ENCODE results near the gene ZNF236. TPM values are rescaled to one million over a fixed set of nuclear protein-coding genes. Genes with fewer than 3 reads are reported as not detected.

ZNF236 gene
- total and polyA plus RNA-seq, 2 experiments from 2014 or later = 5.8 to 13.1 TPM

DNA sequence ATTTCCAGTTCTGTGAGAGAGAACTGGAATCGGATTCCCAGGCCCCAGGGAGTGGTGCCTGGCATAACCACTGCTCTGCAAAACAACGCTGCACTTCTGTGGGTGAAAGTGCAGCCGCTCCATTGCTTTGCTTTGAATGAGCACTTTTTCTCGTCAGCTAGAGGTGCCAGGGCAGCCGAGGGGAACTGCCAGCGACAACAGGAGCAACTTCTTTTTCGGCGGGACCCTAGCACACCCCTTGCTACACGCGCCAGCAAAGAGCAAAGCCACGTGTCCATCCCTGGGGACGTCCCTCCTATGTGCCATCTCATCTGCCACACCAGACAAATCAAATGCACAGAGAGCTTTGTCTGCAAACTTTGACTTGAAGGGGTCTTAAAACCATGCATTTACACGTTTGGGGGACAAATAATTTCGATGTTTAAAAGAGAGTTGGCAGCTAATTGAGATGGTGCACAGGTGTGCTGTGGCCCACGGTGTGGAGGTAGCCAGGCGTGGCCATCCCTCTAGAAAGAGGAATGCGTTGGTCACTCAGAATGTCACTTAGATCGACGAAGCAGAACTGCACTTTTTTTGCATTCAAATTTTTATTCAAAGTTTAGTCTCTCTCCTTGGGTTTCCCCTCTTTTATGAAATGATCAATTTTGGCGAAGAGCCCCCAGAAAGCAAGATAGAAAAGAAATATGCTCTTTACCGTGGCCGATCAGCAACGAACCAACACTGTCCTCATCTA, 158.5 kb downstream of the ZNF236 start:
- Histone ChIP-seq H3K4me3 (no peak overlapping the region), H3K36me3 (no peaks in the 10 kb centered on the region), H3K9me3 (ENCODE audit: low read depth) (no peaks in the 10 kb centered on the region), H3K4me1 (ENCODE audit: low read depth) (no peaks in the 10 kb centered on the region), H3K27me3 (no peaks in the 10 kb centered on the region), H3K27ac (no peak overlapping the region)
- no peak for DNase-seq (ENCODE audit: low read depth in 1 of 2, low spot score in 1 of 2)
- no peak for TF ChIP-seq CTCF (IDR thresholded peaks at IDR 0.05; ENCODE audit: low read depth, low read length)

DNA sequence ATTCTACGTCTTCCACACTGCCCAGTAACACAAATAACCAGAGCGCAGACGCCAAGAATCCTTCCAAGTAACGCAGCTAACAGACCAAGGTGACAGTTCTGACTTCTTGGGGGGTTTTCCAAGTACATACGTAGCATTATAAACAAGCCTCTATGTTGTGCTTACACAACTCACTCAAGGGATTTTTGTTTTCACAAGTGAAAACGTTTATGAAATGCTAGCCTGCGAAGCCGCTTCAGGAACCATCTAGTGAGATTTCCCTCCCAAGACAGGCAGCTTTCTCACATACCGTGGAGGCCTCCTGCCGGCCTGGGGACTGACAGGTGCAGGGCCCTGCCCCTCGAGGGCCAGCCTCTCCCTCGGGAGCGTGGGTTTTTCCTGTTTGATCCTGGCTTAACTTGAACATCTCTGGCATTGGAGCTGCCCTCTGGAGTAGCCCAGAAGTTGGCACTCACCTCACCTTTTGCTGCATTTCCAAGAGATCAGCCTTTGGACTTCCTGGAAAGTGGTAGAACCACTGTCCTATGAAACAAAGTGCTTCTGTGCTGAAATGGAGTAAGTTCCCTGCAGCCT, 159.1 kb downstream of the ZNF236 start:
- no peaks in the 10 kb centered on the region for H3K36me3 ChIP-seq
- no peak overlapping the region for H3K27ac ChIP-seq
- H3K4me3 ChIP-seq = no peak overlapping the region
- no peak for TF ChIP-seq CTCF (IDR thresholded peaks at IDR 0.05; ENCODE audit: low read depth, low read length)
- no peak for DNase-seq (ENCODE audit: low read depth in 1 of 2, low spot score in 1 of 2)
- no peaks in the 10 kb centered on the region for H3K9me3 ChIP-seq (ENCODE audit: low read depth)
- H3K27me3 ChIP-seq = no peaks in the 10 kb centered on the region
- no peaks in the 10 kb centered on the region for H3K4me1 ChIP-seq (ENCODE audit: low read depth)

- no peaks in the 10 kb centered on the region for H3K36me3 ChIP-seq
- H3K27ac ChIP-seq = no peak overlapping the region
- H3K27me3 ChIP-seq = no peaks in the 10 kb centered on the region
- no peaks in the 10 kb centered on the region for H3K4me1 ChIP-seq (ENCODE audit: low read depth)
- H3K9me3 ChIP-seq (ENCODE audit: low read depth) = no peaks in the 10 kb centered on the region
- no peak for TF ChIP-seq CTCF (IDR thresholded peaks at IDR 0.05; ENCODE audit: low read depth, low read length)
- H3K4me3 ChIP-seq = no peak overlapping the region
- DNase-seq (ENCODE audit: low read depth in 1 of 2, low spot score in 1 of 2) = no peak
Observed at GRCh38 chr18:76982038-76982437, 159.7 kb downstream of the ZNF236 start.

DNA sequence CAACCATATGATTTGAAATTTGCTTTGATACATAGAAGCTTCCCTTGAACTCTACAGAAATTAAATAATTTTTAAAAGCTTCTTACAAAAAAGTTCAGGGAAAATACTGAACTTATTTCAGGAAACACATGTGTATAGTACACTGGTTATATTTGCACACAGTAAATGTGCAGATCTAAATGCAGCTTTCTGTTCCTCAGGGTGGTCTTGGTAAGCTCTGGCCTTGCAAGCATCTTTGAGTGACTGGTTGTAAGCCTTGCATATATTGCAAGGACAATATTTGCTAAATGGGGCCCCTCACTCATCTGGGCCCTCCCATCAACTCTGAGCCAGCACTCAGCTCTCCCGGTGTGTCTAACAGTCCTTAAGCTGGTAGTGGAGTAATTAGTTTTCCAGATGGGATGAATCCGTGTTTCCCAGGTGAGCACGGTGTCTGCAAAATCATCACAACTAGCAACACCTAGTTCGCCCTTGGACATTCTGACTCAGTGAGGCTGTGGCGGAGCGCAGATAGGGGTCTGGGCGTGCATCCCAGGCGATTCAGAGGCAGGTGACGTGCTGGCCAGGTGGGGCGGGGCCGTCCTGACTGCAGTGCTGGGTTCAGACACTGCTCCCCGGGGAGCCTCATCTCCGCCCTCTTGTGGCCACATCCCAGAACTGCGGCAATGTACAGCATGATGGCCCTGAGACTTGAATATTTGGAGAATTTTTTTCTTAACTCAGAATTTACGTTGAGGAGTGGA, 160.7 kb downstream of the ZNF236 start:
- Histone ChIP-seq H3K36me3 (no peaks in the 10 kb centered on the region), H3K27ac (no peak overlapping the region), H3K4me1 (ENCODE audit: low read depth) (no peaks in the 10 kb centered on the region), H3K27me3 (no peaks in the 10 kb centered on the region), H3K9me3 (ENCODE audit: low read depth) (no peaks in the 10 kb centered on the region), H3K4me3 (no peak overlapping the region)
- TF ChIP-seq CTCF (IDR thresholded peaks at IDR 0.05; ENCODE audit: low read depth, low read length) = peak; percentile 96
- DNase-seq (ENCODE audit: low read depth in 1 of 2, low spot score in 1 of 2) = peak; percentile 79 to 80

GRCh38 chr18:76983613-76984051, 161.3 kb downstream of the ZNF236 start:
- H3K4me1 ChIP-seq (ENCODE audit: low read depth) = no peaks in the 10 kb centered on the region
- no peak overlapping the region for H3K4me3 ChIP-seq
- H3K9me3 ChIP-seq (ENCODE audit: low read depth) = no peaks in the 10 kb centered on the region
- no peaks in the 10 kb centered on the region for H3K36me3 ChIP-seq
- H3K27ac ChIP-seq = no peak overlapping the region
- no peaks in the 10 kb centered on the region for H3K27me3 ChIP-seq
- TF ChIP-seq CTCF (IDR thresholded peaks at IDR 0.05; ENCODE audit: low read depth, low read length) = no peak
- DNase-seq (ENCODE audit: low read depth in 1 of 2, low spot score in 1 of 2) = no peak

Measured in cardiac muscle cell (in vitro differentiated cells and primary cell).